HepG2 (cell line): ENCODE data around the gene SLC25A27. TPM values are rescaled to one million over a fixed set of nuclear protein-coding genes. Genes with fewer than 3 reads are reported as not detected.

Experiments
- ATAC-seq: fragments of 200-7000 bp; cut with Tn5 transposase; 3 replicates; pipeline ENCODE4 v1.9.1; 2020; ENCODE audit warnings: mild to moderate bottlenecking, moderate library complexity
- BruUV-seq: library from RNA; stranded (reverse); fragments of 400-500 nt; replicated peaks from 2 replicates; lab custom pipeline; 2021; lab: Mats Ljungman, UMichigan
- CTCF ChIA-PET: fragments of 300-600 bp; formaldehyde crosslinking; extraction: SDS; loops from one replicate; lab custom pipeline; 2021; ENCODE audit warnings: low total read pairs, inconsistent platforms, low intra/inter-chr PET ratio; lab: Yijun Ruan, JAX
- POLR2A ChIA-PET: fragments of 350-600 bp; sonication (Branson Sonifier 250); formaldehyde crosslinking; loops from one replicate; lab custom pipeline; 2020; ENCODE audit warnings: antibody characterized with exemption, inconsistent platforms; lab: Yijun Ruan, JAX
- DNase-seq: peaks from one replicate; pipeline ENCODE4 v3.0.0-alpha.2; 2015; ENCODE audit warnings: low spot score
- FAIRE-seq: peaks from 3 replicates; lab custom pipeline; 2011; peaks lifted over from hg19 to GRCh38; lab: Jason Lieb, UNC
- H2AFZ ChIP-seq: one replicate; pipeline ENCODE4 v1.6.1; 2011; ENCODE audit warnings: low read length, inconsistent platforms
- H3K27ac ChIP-seq: fragments of 300-600 bp; 3 replicates; pipeline ENCODE4 v1.8.0; 2011; ENCODE audit warnings: mixed run types, mild to moderate bottlenecking, mixed read lengths, low read length, inconsistent platforms; ENCODE audit not compliant: insufficient read depth; ENCODE audit errors: extremely low read length
- H3K27me3 ChIP-seq, 2 experiments: fragments of 200-600 bp in 1 of 2; 2 replicates in 1 of 2; 3 replicates in 1 of 2; pipeline versions ENCODE4 v1.6.0 to v1.8.0; 2011; ENCODE audit warnings: low read length in 2 of 2, mild to moderate bottlenecking in 2 of 2, moderate library complexity in 2 of 2, inconsistent platforms in 1 of 2; ENCODE audit not compliant: insufficient read depth in 2 of 2, control insufficient read depth in 1 of 2
- H3K36me3 ChIP-seq, 2 experiments: fragments of 200-600 bp in 1 of 2; replicated peaks in 1 of 2; 2 replicates in 1 of 2; 3 replicates in 1 of 2; pipeline versions ENCODE4 v1.5.1 to v1.8.0; 2011; ENCODE audit warnings: low read length in 2 of 2, inconsistent platforms in 1 of 2; ENCODE audit not compliant: insufficient read depth in 2 of 2, control insufficient read depth in 1 of 2
- H3K4me1 ChIP-seq: 2 replicates; pipeline ENCODE4 v1.5.1; 2012; ENCODE audit warnings: low read length, inconsistent platforms; ENCODE audit not compliant: insufficient read depth
- H3K4me2 ChIP-seq: 2 replicates; pipeline ENCODE4 v1.6.0; 2011; ENCODE audit warnings: low read depth, low read length, inconsistent platforms
- H3K4me3 ChIP-seq, 3 experiments: fragments of 200-600 bp in 1 of 3; sonication (generic), shearing (Covaris generic) in 1 of 3; replicated peaks in 1 of 3; 2 replicates each; pipeline ENCODE4 v1.5.1; 2011 to 2016; ENCODE audit warnings: low read length in 3 of 3, inconsistent platforms in 2 of 3, low read depth in 2 of 3, mild to moderate bottlenecking in 2 of 3, control low read depth in 1 of 3, mixed read lengths in 1 of 3; ENCODE audit not compliant: insufficient read depth in 1 of 3
- H3K79me2 ChIP-seq: one replicate; pipeline ENCODE4 v1.6.1; 2011; ENCODE audit warnings: low read length, inconsistent platforms; ENCODE audit not compliant: insufficient read depth
- H3K9ac ChIP-seq: 2 replicates; pipeline ENCODE4 v1.6.0; 2011; ENCODE audit warnings: mild to moderate bottlenecking, low read depth, low read length, inconsistent platforms; ENCODE audit not compliant: insufficient read depth
- H3K9me3 ChIP-seq: 2 replicates; pipeline ENCODE4 v1.5.1; 2012; ENCODE audit warnings: mild to moderate bottlenecking, low read length
- H4K20me1 ChIP-seq: 2 replicates; pipeline ENCODE4 v1.6.0; 2011; ENCODE audit warnings: inconsistent platforms, mild to moderate bottlenecking, low read length, moderate library complexity; ENCODE audit not compliant: insufficient read depth
- ATF7 ChIP-seq, 2 experiments: fragments of 450-650 bp in 1 of 2; sonication (generic) in 1 of 2; formaldehyde crosslinking in 1 of 2; IDR thresholded peaks; 2 replicates each; pipeline versions ENCODE4 v1.4.0 to v1.6.1; 2016 to 2020; ENCODE audit warnings: antibody characterized with exemption in 1 of 2, mild to moderate bottlenecking in 1 of 2, missing genetic modification reagents in 1 of 2
- EP300 ChIP-seq, 3 experiments: sonication (generic) in 1 of 3; formaldehyde crosslinking in 1 of 3; IDR thresholded peaks; 2 replicates each; pipeline versions ENCODE4 v1.5.1 to v1.6.1; 2011 to 2020; ENCODE audit warnings: low read depth in 2 of 3, low read length in 2 of 3, borderline replicate concordance in 1 of 3, improper control_type of control experiment in 1 of 3, mild to moderate bottlenecking in 1 of 3, missing genetic modification reagents in 1 of 3, moderate library complexity in 1 of 3
- FOXM1 ChIP-seq: sonication (generic); formaldehyde crosslinking; IDR thresholded peaks from 2 replicates; pipeline ENCODE4 v1.5.0; 2020; ENCODE audit warnings: missing genetic modification reagents
- IKZF1 ChIP-seq: fragments of 450-650 bp; IDR thresholded peaks from 2 replicates; pipeline ENCODE4 v1.7.1; 2016
- JARID2 ChIP-seq: sonication (generic); formaldehyde crosslinking; IDR thresholded peaks from 2 replicates; pipeline ENCODE4 v1.8.1; 2023; ENCODE audit warnings: missing genetic modification reagents, inconsistent platforms; ENCODE audit not compliant: insufficient replicate concordance
- REPIN1 ChIP-seq: sonication (generic); formaldehyde crosslinking; IDR thresholded peaks from 2 replicates; pipeline ENCODE4 v1.8.0; 2022; ENCODE audit warnings: missing genetic modification reagents, low read depth, mild to moderate bottlenecking, borderline replicate concordance
- TEF ChIP-seq: sonication (generic); formaldehyde crosslinking; IDR thresholded peaks from 2 replicates; pipeline ENCODE4 v1.5.0; 2020; ENCODE audit warnings: missing genetic modification reagents
- ZNF510 ChIP-seq: sonication (generic); formaldehyde crosslinking; IDR thresholded peaks from 2 replicates; pipeline ENCODE4 v1.4.0; 2020; ENCODE audit warnings: low read depth, mild to moderate bottlenecking, missing genetic modification reagents
- ZNF546 ChIP-seq: sonication (generic); formaldehyde crosslinking; conservative IDR thresholded peaks from 2 replicates; pipeline ENCODE4 v1.8.1; 2023; ENCODE audit warnings: mild to moderate bottlenecking, missing genetic modification reagents
- ZNF660 ChIP-seq: sonication (generic); formaldehyde crosslinking; IDR thresholded peaks from 2 replicates; pipeline ENCODE4 v1.5.1; 2020; ENCODE audit warnings: mild to moderate bottlenecking, low read depth, missing genetic modification reagents, borderline replicate concordance
- ZNF720 ChIP-seq: sonication (generic); formaldehyde crosslinking; IDR thresholded peaks from 2 replicates; pipeline ENCODE4 v1.4.0; 2020; ENCODE audit warnings: missing genetic modification reagents
- ZNF746 ChIP-seq: sonication (generic); formaldehyde crosslinking; IDR thresholded peaks from 2 replicates; pipeline ENCODE4 v1.8.0; 2022; ENCODE audit warnings: mild to moderate bottlenecking, missing genetic modification reagents
- WGBS: methylation state at CpG from one replicate; pipeline ENCODE4 v1.1.6; 2017; ENCODE audit warnings: low lambda C conversion rate; 5-methylcytosine and 5-hydroxymethylcytosine counted together
- in situ Hi-C: cut with HindIII; loops from 2 replicates; pipeline ENCODE4 v1.10.0; 2017; ENCODE audit warnings: low pct_unique_long_range_greater_than_20kb; ENCODE audit not compliant: extremely low pct_ligation_motif_present
- intact Hi-C: fragments of 100-400 bp; cut with micrococcal nuclease; formaldehyde crosslinking; loops from one replicate; pipeline ENCODE4 v1.10.0; 2022; ENCODE audit not compliant: unreplicated experiment
- polyA plus RNA-seq, 8 experiments: library from polyadenylated mRNA; depleted of rRNA in 3 of 8; stranded (reverse) in 7 of 8; unstranded in 1 of 8; fragments of >200 nt; fragmentation: Illumina TruSeq in 4 of 8; extraction: Trizol in 4 of 8; gene quantifications; 2 replicates each; pipeline versions ENCODE4 v1.2.1 to v1.2.3, GENCODE V29; 2011 to 2016; ENCODE audit warnings: low read depth in 4 of 8, missing spikeins in 1 of 8, mixed read lengths in 1 of 8; ENCODE audit not compliant: insufficient read depth in 1 of 8
- total RNA-seq, 5 experiments: library from RNA; depleted of rRNA; stranded (reverse); fragments of >200 nt; fragmentation: Illumina TruSeq; extraction: Trizol; gene quantifications; 2 replicates each; pipeline ENCODE4 v1.2.3, GENCODE V29; 2016; ENCODE audit warnings: low read depth in 1 of 5

Gene SLC25A27
- total and polyA plus RNA-seq, 2 of the 13 experiments (the other 11 are each of a cell fraction or from before 2014, with no cell fraction given): 0.46 to 1.3 TPM

- TF ChIP-seq ATF7 (IDR thresholded peaks at IDR 0.05): no peak
- TF ChIP-seq ATF7 (CRISPR knock-in tag; IDR thresholded peaks at IDR 0.05): no peak
- TF ChIP-seq EP300 (IDR thresholded peaks at IDR 0.05; ENCODE audit: low read depth in 2 of 2, low read length in 2 of 2): no peak
- TF ChIP-seq EP300 (CRISPR knock-in tag; IDR thresholded peaks at IDR 0.05; ENCODE audit: borderline replicate concordance): no peak
- no peak for TF ChIP-seq ZNF720 (CRISPR knock-in tag)
- no peak for TF ChIP-seq TEF (CRISPR knock-in tag)
- TF ChIP-seq JARID2: no peak
- TF ChIP-seq ZNF510 (CRISPR knock-in tag): no peak
- no peak for TF ChIP-seq ZNF746
- TF ChIP-seq REPIN1 (CRISPR knock-in tag): no peak
Observed at GRCh38 chr6:46661483-46661882, 8.7 kb downstream of the SLC25A27 start (continued).

DNA sequence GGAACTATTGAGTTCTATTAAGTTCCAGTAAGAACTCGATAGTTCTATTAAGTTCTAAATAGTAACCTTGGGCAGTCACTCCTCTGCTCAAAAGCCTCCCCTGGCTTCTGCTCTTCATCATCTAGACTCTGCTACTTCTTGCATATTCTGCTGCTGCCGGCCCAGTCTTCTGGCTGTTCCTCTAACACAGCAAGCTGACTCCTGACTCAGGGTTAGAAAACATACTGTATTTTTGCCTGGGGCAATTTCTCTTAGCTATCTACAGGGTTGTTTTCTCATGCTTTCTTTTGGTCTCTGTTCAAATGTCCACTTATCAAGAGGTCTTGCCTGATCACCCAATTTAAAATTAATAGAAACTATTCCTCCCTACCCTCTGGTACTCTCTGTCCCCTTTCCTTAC is 14.6 kb downstream of the SLC25A27 start:
- H3K27ac ChIP-seq: no peak overlapping the region
- H3K4me3 ChIP-seq: no peak overlapping the region
- WGBS: 50% methylated on average over 2 of the region's 2 CpGs
- H4K20me1 ChIP-seq: no peaks in the 10 kb centered on the region
- no peak for TF ChIP-seq ZNF546
- TF ChIP-seq IKZF1: no peak
- no peak for TF ChIP-seq FOXM1 (CRISPR knock-in tag)
- TF ChIP-seq ZNF660 (CRISPR knock-in tag): no peak
- in situ Hi-C loops: no loop called here
- H2AFZ ChIP-seq: no peak overlapping the region
- no peak for FAIRE-seq
- H3K9ac ChIP-seq: no peak overlapping the region
- H3K4me1 ChIP-seq: no peaks in the 10 kb centered on the region
- no peak overlapping the region for H3K4me2 ChIP-seq
- no peaks in the 10 kb centered on the region for H3K27me3 ChIP-seq
- no peaks in the 10 kb centered on the region for H3K79me2 ChIP-seq
- intact Hi-C loops: no loop called here
- CTCF ChIA-PET: no interaction called here
- no TSS peak for BruUV-seq
- no peaks in the 10 kb centered on the region for H3K9me3 ChIP-seq
- ATAC-seq: no peak
- no peaks in the 10 kb centered on the region for H3K36me3 ChIP-seq
- POLR2A ChIA-PET: no interaction called here
- no peak for DNase-seq
